HG03108 (cell line): ENCODE measurements around the gene RSPO4.

Experiments used
- ATAC-seq: cut with Tn5 transposase; IDR thresholded peaks from one replicate; pipeline ENCODE4 v1.9.1; 2021; ENCODE audit warnings: moderate library complexity; ENCODE audit not compliant: unreplicated experiment

Gene RSPO4

GRCh38 chr20:971346-971745 lies 30.8 kb downstream of the RSPO4 start:
- ATAC-seq, result no peak

- ATAC-seq, result no peak
These were observed 32.2 kb downstream of the RSPO4 start for GRCh38 chr20:969868-970267.

GRCh38 chr20:967796-968742 lies 34.0 kb downstream of the RSPO4 start:
- ATAC-seq, result no peak

GRCh38 chr20:965956-966355 lies 36.2 kb downstream of the RSPO4 start:
- ATAC-seq, result no peak

GRCh38 chr20:963795-964194 lies 38.3 kb downstream of the RSPO4 start:
- ATAC-seq, result no peak

GRCh38 chr20:962683-963082 lies 39.4 kb downstream of the RSPO4 start:
- ATAC-seq, result no peak

- ATAC-seq, result no peak
These were observed 39.9 kb downstream of the RSPO4 start for GRCh38 chr20:962223-962622.

GRCh38 chr20:961768-962167 lies 40.3 kb downstream of the RSPO4 start:
- no peak for ATAC-seq

GRCh38 chr20:959996-960615 lies 42.0 kb downstream of the RSPO4 start:
- ATAC-seq, result no peak

- ATAC-seq, result no peak
These were observed 42.9 kb downstream of the RSPO4 start for GRCh38 chr20:958936-959815.

GRCh38 chr20:957544-957943 lies 44.6 kb downstream of the RSPO4 start:
- ATAC-seq, result no peak

- peak; percentile 58 for ATAC-seq
These were observed 45.7 kb downstream of the RSPO4 start for GRCh38 chr20:956330-956951.

GRCh38 chr20:955656-956055 lies 46.5 kb downstream of the RSPO4 start:
- no peak for ATAC-seq

- ATAC-seq, result no peak
These were observed 47.0 kb downstream of the RSPO4 start for GRCh38 chr20:955111-955510.

- no peak for ATAC-seq
These were observed 48.4 kb downstream of the RSPO4 start for GRCh38 chr20:953742-954141.

GRCh38 chr20:952196-952795 lies 49.8 kb downstream of the RSPO4 start:
- ATAC-seq, result no peak

- no peak for ATAC-seq
These were observed 50.5 kb downstream of the RSPO4 start for GRCh38 chr20:951384-952169.

GRCh38 chr20:949717-950116 lies 52.4 kb downstream of the RSPO4 start:
- no peak for ATAC-seq

- ATAC-seq, result no peak
These were observed 55.3 kb downstream of the RSPO4 start for GRCh38 chr20:946826-947225.

GRCh38 chr20:945841-946240 lies 56.3 kb downstream of the RSPO4 start:
- ATAC-seq, result no peak
